ENCODE results near the gene KRTAP3-2.

- no peak for TF ChIP-seq EP300 (IDR thresholded peaks at IDR 0.05)
- no peak for TF ChIP-seq POLR2AphosphoS5 (IDR thresholded peaks at IDR 0.05)
Observed at GRCh38 chr17:40980596-40980995, 19.1 kb downstream of the KRTAP3-2 start.

Measured in esophagus muscularis mucosa (tissue), 3 donors.